Neutrophil (primary cell): ENCODE results near the gene FUT1.

Source experiments
- H3K27ac ChIP-seq: fragments of 200-600 bp; sonication (generic); 2 replicates; pipeline ENCODE4 v1.5.1; 2016; ENCODE audit warnings: mild to moderate bottlenecking, moderate library complexity
- H3K27me3 ChIP-seq: fragments of 200-600 bp; sonication (generic); 2 replicates; pipeline ENCODE4 v1.6.0; 2016; ENCODE audit warnings: mild to moderate bottlenecking
- H3K36me3 ChIP-seq: fragments of 200-600 bp; sonication (generic); 2 replicates; pipeline ENCODE4 v1.5.1; 2017
- H3K4me1 ChIP-seq, 2 experiments: fragments of 200-600 bp in 1 of 2; sonication (generic) in 1 of 2; 1 replicate in 1 of 2; 2 replicates in 1 of 2; pipeline versions ENCODE4 v1.5.1 to v1.6.1; 2013 to 2016; ENCODE audit warnings: low read depth in 1 of 2, low read length in 1 of 2, mild to moderate bottlenecking in 1 of 2, moderate library complexity in 1 of 2; ENCODE audit not compliant: control insufficient read depth in 1 of 2, insufficient read depth in 1 of 2
- H3K4me3 ChIP-seq, 2 experiments: fragments of 200-600 bp in 1 of 2; sonication (generic) in 1 of 2; 1 replicate in 1 of 2; 2 replicates in 1 of 2; pipeline ENCODE4 v1.5.1; 2013 to 2016; ENCODE audit warnings: low read depth in 1 of 2, low read length in 1 of 2, mild to moderate bottlenecking in 1 of 2, moderate library complexity in 1 of 2
- H3K9me3 ChIP-seq: fragments of 200-600 bp; sonication (generic); 2 replicates; pipeline ENCODE4 v1.5.1; 2016
- TF ChIP-seq, protein P1 (sequence below): fragments of 200-600 bp; sonication (generic); IDR thresholded peaks from 2 replicates; pipeline ENCODE4 v1.5.1; 2016; ENCODE audit warnings: antibody characterized with exemption

FUT1 gene

GRCh38 chr19:48746738-48747575 lies 5.5 kb downstream of the FUT1 start, which contains the start of gene IZUMO1:
Gene IZUMO1, minus strand, starts transcription at chr19:48746909. Its CDS starts 1,050 bp downstream, at chr19:48745859.
- Histone ChIP-seq H3K4me3 (no peak within 1 kb of the TSS), H3K27ac (no peak within 1 kb of the TSS), H3K27me3 (peaks cover 96% of the 10 kb centered on the region), H3K9me3 (no peaks in the 10 kb centered on the region), H3K36me3 (no peaks in the 10 kb centered on the region), H3K4me1 (no peaks in the 10 kb centered on the region)
- TF ChIP-seq, protein P1, sequence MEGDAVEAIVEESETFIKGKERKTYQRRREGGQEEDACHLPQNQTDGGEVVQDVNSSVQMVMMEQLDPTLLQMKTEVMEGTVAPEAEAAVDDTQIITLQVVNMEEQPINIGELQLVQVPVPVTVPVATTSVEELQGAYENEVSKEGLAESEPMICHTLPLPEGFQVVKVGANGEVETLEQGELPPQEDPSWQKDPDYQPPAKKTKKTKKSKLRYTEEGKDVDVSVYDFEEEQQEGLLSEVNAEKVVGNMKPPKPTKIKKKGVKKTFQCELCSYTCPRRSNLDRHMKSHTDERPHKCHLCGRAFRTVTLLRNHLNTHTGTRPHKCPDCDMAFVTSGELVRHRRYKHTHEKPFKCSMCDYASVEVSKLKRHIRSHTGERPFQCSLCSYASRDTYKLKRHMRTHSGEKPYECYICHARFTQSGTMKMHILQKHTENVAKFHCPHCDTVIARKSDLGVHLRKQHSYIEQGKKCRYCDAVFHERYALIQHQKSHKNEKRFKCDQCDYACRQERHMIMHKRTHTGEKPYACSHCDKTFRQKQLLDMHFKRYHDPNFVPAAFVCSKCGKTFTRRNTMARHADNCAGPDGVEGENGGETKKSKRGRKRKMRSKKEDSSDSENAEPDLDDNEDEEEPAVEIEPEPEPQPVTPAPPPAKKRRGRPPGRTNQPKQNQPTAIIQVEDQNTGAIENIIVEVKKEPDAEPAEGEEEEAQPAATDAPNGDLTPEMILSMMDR: no peak

GRCh38 chr19:48746110-48746509 lies 6.3 kb downstream of the FUT1 start:
- Histone ChIP-seq H3K36me3 (no peaks in the 10 kb centered on the region), H3K27me3 (peaks cover 96% of the 10 kb centered on the region), H3K27ac (no peak overlapping the region), H3K9me3 (no peaks in the 10 kb centered on the region), H3K4me3 (no peak overlapping the region), H3K4me1 (no peaks in the 10 kb centered on the region)
- TF ChIP-seq, protein P1: no peak

DNA sequence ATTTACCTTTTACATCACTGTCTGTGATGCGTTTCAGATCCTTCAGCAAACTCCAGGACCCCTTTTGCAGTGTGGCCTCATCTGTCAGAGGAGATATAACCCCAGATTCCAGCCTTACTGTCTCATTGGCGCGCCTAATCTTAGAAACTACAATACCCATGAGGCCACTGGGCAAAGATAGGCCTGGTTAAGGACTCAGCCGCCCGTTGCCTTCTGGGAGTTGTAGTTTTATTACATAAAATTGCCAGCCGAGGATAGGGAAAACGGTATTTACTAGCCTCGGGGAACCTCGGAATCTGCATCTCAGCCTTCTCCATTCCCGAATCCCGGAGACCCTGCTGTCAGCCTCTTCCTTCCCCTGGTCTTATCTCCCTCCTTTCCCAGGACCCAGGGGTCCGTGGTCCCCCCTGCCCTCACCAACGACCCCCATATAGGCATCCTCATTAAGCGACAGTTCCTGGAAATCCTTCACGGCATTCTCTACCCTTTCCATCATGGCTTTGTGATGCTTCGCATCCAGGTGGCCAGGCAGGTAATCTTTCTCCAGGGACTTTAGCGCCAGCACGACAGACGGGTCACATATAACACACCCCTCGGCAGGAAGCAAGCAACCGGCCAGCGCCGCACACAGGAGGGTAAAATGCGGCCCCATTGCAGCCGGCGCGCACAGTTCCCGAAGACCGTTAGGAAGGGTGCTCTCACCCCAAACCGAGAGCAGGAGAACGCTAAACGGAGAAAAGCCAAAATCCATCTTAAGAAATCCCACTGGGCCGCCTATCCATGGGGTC lies 7.0 kb downstream of the FUT1 start:
- H3K27ac ChIP-seq: no peak overlapping the region
- no peaks in the 10 kb centered on the region for H3K4me1 ChIP-seq
- H3K9me3 ChIP-seq: no peaks in the 10 kb centered on the region
- peaks cover 96% of the 10 kb centered on the region for H3K27me3 ChIP-seq
- H3K4me3 ChIP-seq: no peak overlapping the region
- no peaks in the 10 kb centered on the region for H3K36me3 ChIP-seq
- TF ChIP-seq, protein P1: no peak

GRCh38 chr19:48742096-48742495 lies 10.3 kb downstream of the FUT1 start:
- no peak overlapping the region for H3K4me3 ChIP-seq
- no peak overlapping the region for H3K27ac ChIP-seq
- H3K27me3 ChIP-seq: peaks cover 99% of the 10 kb centered on the region
- H3K4me1 ChIP-seq: peaks cover 6 to 11% of the 10 kb centered on the region in 2 experiments
- TF ChIP-seq, protein P1: no peak
- no peaks in the 10 kb centered on the region for H3K9me3 ChIP-seq
- H3K36me3 ChIP-seq: no peaks in the 10 kb centered on the region

- Histone ChIP-seq H3K36me3 (no peaks in the 10 kb centered on the region), H3K4me1 (peaks cover 6 to 11% of the 10 kb centered on the region in 2 experiments), H3K27ac (no peak overlapping the region), H3K9me3 (no peaks in the 10 kb centered on the region), H3K27me3 (peaks cover 91% of the 10 kb centered on the region), H3K4me3 (no peak overlapping the region)
- TF ChIP-seq, protein P1: no peak
Measured at GRCh38 chr19:48741129-48741999, 11.1 kb downstream of the FUT1 start.
